Activated naive CD8-positive, alpha-beta T cell treated with anti-CD3 and anti-CD28 coated beads, Interleukin-2, amount 50 U/mL, for 24 hours (primary cell): ENCODE results near the gene CEP63.

ENCODE experiments used
- ATAC-seq: fragments of 150-1000 bp; cut with Tn5 transposase; one replicate; pipeline ENCODE4 v1.10.0; 2021
- DNase-seq: peaks from one replicate; pipeline ENCODE4 v3.0.0; 2021
- H3K27ac Mint-ChIP-seq: one replicate; pipeline ENCODE4 v1.8.0; 2021; ENCODE audit warnings: mild to moderate bottlenecking, mixed read lengths
- H3K27me3 Mint-ChIP-seq: one replicate; pipeline ENCODE4 v1.8.0; 2021; ENCODE audit warnings: mixed read lengths
- H3K36me3 Mint-ChIP-seq: one replicate; pipeline ENCODE4 v1.8.0; 2021; ENCODE audit warnings: low read depth, mixed read lengths
- H3K4me1 Mint-ChIP-seq: one replicate; pipeline ENCODE4 v1.8.0; 2021; ENCODE audit warnings: mixed read lengths
- H3K4me3 Mint-ChIP-seq: one replicate; pipeline ENCODE4 v1.8.0; 2021; ENCODE audit warnings: mild to moderate bottlenecking, moderate library complexity, mixed read lengths
- H3K9me3 Mint-ChIP-seq: one replicate; pipeline ENCODE4 v1.8.0; 2021; ENCODE audit warnings: mixed read lengths

CEP63 gene

GRCh38 chr3:134623615-134624245, 137.9 kb downstream of the CEP63 start:
- no peak for DNase-seq
- ATAC-seq, result no peak

More at GRCh38 chr3:134623615-134624245, 137.9 kb downstream of the CEP63 start:
- Mint-ChIP-seq H3K36me3 (no peaks in the 10 kb centered on the region), H3K9me3 (no peaks in the 10 kb centered on the region), H3K4me3 (no peak overlapping the region), H3K27me3 (no peaks in the 10 kb centered on the region), H3K4me1 (no peaks in the 10 kb centered on the region), H3K27ac (no peak overlapping the region)
